ENCODE measurements around the gene PLAU.

The PLAU gene

DNA sequence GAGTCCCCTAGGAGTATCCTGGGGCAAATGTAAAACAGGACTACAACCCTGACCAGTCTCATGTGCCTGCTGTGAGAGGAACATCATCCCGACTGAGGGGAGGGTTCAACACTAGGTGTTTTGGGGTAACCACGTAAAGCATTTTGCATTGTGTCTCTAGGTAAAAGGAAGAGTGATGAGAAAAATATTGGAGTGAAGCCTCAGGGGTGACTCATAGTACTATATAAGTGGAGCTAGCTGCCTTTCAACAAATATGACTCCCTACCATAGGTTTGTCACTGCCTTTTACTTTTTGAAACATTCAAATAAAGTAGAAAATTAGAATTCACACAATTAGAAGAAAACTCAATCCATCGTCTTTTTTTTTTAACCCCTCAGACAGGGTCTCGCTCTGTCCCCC, 34.0 kb upstream of the PLAU start:
- Histone ChIP-seq H3K27ac (ENCODE audit: insufficient read depth, low read depth, low read length, poor library complexity, severe bottlenecking) (no peak overlapping the region), H3K27me3 (ENCODE audit: control insufficient read depth, insufficient read depth, low read length, poor library complexity, severe bottlenecking) (peaks cover 10% of the 10 kb centered on the region), H3K36me3 (ENCODE audit: control insufficient read depth, insufficient read depth, low read length) (peaks cover 1% of the 10 kb centered on the region), H3K4me3 (ENCODE audit: insufficient read depth, low read depth, low read length) (no peak overlapping the region), H3K9me3 (ENCODE audit: control insufficient read depth, low read length) (no peaks in the 10 kb centered on the region), H3K4me1 (ENCODE audit: control insufficient read depth, insufficient read depth, low read length) (peaks cover 9% of the 10 kb centered on the region)
- 89% methylated on average over 4 of the region's 4 CpGs for WGBS, 2 experiments

- Histone ChIP-seq H3K36me3 (ENCODE audit: control insufficient read depth, insufficient read depth, low read length) (no peaks in the 10 kb centered on the region), H3K9me3 (ENCODE audit: control insufficient read depth, low read length) (no peaks in the 10 kb centered on the region), H3K27me3 (ENCODE audit: control insufficient read depth, insufficient read depth, low read length, poor library complexity, severe bottlenecking) (peaks cover 10% of the 10 kb centered on the region), H3K27ac (ENCODE audit: insufficient read depth, low read depth, low read length, poor library complexity, severe bottlenecking) (no peak overlapping the region), H3K4me1 (ENCODE audit: control insufficient read depth, insufficient read depth, low read length) (peaks cover 8% of the 10 kb centered on the region), H3K4me3 (ENCODE audit: insufficient read depth, low read depth, low read length) (no peak overlapping the region)
- 85 to 89% methylated on average over 9 of the region's 9 CpGs for WGBS, 2 experiments
Measured at GRCh38 chr10:73877533-73878160, 33.3 kb upstream of the PLAU start.

GRCh38 chr10:73878365-73878764, 32.6 kb upstream of the PLAU start:
- Histone ChIP-seq H3K4me1 (ENCODE audit: control insufficient read depth, insufficient read depth, low read length) (peaks cover 1% of the 10 kb centered on the region), H3K27ac (ENCODE audit: insufficient read depth, low read depth, low read length, poor library complexity, severe bottlenecking) (no peak overlapping the region)
- 88 to 92% methylated on average over 1 of the region's 1 CpG for WGBS, 2 experiments

DNA sequence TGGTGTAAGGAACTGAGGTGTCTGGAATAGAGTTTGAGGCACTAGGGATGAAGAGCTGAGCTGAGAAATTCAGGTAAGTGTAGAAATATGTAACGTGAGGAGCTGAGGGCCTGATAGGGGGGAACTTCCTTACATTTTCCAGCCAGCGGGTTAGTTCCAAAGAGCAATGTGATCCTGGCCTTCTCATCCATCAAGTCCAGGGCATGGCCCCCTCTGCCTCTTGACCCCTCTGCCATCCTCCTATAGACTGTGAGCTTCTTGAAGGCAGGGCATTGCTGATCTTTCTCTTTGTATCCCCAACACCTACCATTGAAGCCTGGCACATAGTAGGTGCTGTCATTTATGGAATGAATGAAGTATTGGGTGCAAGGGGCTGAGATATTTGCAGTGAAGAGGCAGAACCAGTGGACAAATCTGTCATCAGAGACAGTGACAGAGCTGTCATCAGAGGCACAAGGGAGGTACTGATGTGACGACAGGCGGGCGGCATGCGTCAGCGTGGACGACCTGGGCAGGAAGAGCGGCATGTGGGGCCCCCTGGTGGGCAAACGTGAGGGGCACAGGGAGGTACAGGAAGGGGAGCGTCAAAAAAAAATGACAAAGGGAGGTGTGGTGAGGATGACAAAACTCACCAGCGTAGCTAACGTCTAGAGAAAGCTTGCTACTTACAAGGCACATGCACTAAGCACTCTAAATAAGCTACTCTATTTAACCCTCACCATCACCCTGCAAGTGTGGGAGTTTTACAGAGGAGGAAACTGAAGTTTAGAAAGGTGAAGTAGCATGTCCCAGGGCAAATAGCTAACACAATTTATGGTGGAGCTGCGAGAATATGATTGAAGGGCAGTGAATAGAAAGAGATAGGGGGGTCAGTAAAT, 31.4 kb upstream of the PLAU start:
- WGBS, 2 experiments = 25 to 29% methylated on average over 13 to 14 of the region's 14 CpGs
- Histone ChIP-seq H3K27me3 (ENCODE audit: control insufficient read depth, insufficient read depth, low read length, poor library complexity, severe bottlenecking) (peaks cover 10% of the 10 kb centered on the region), H3K36me3 (ENCODE audit: control insufficient read depth, insufficient read depth, low read length) (no peaks in the 10 kb centered on the region), H3K4me1 (ENCODE audit: control insufficient read depth, insufficient read depth, low read length) (no peaks in the 10 kb centered on the region), H3K4me3 (ENCODE audit: insufficient read depth, low read depth, low read length) (no peak overlapping the region), H3K9me3 (ENCODE audit: control insufficient read depth, low read length) (no peaks in the 10 kb centered on the region), H3K27ac (ENCODE audit: insufficient read depth, low read depth, low read length, poor library complexity, severe bottlenecking) (no peak overlapping the region)

More at GRCh38 chr10:73878365-73878764, 32.6 kb upstream of the PLAU start:
- peaks cover 10% of the 10 kb centered on the region for H3K27me3 ChIP-seq (ENCODE audit: control insufficient read depth, insufficient read depth, low read length, poor library complexity, severe bottlenecking)
- H3K36me3 ChIP-seq (ENCODE audit: control insufficient read depth, insufficient read depth, low read length) = no peaks in the 10 kb centered on the region
- H3K4me3 ChIP-seq (ENCODE audit: insufficient read depth, low read depth, low read length) = no peak overlapping the region
- no peaks in the 10 kb centered on the region for H3K9me3 ChIP-seq (ENCODE audit: control insufficient read depth, low read length)

- Histone ChIP-seq H3K36me3 (ENCODE audit: control insufficient read depth, insufficient read depth, low read length) (no peaks in the 10 kb centered on the region), H3K27ac (ENCODE audit: insufficient read depth, low read depth, low read length, poor library complexity, severe bottlenecking) (no peak overlapping the region), H3K4me1 (ENCODE audit: control insufficient read depth, insufficient read depth, low read length) (no peaks in the 10 kb centered on the region), H3K4me3 (ENCODE audit: insufficient read depth, low read depth, low read length) (no peak overlapping the region), H3K27me3 (ENCODE audit: control insufficient read depth, insufficient read depth, low read length, poor library complexity, severe bottlenecking) (no peaks in the 10 kb centered on the region), H3K9me3 (ENCODE audit: control insufficient read depth, low read length) (no peaks in the 10 kb centered on the region)
- 84 to 88% methylated on average over 3 of the region's 3 CpGs for WGBS, 2 experiments
Measured at GRCh38 chr10:73881221-73881919, 29.6 kb upstream of the PLAU start.

DNA sequence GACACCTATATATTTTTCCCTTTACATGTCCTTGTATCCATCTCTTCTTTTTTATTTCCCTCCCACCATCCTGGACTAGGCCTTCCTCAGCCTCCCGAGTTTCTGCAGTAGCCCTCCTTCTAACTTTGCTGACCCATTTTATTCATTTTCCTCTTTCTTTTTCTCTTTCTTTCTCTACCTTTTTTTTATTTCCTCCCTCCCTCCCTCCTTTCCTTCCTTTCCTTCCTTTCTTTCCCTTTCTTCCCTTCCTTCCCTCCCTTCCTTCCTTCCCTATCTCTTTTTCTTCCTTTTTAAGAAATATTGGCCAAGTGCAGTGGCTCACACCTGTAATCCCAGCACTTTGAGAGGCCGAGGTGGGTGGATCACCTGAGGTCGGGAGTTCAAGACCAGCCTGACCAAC, 26.9 kb upstream of the PLAU start:
- Histone ChIP-seq H3K36me3 (ENCODE audit: control insufficient read depth, insufficient read depth, low read length) (no peaks in the 10 kb centered on the region), H3K4me1 (ENCODE audit: control insufficient read depth, insufficient read depth, low read length) (no peaks in the 10 kb centered on the region), H3K27me3 (ENCODE audit: control insufficient read depth, insufficient read depth, low read length, poor library complexity, severe bottlenecking) (no peaks in the 10 kb centered on the region), H3K27ac (ENCODE audit: insufficient read depth, low read depth, low read length, poor library complexity, severe bottlenecking) (no peak overlapping the region), H3K4me3 (ENCODE audit: insufficient read depth, low read depth, low read length) (no peak overlapping the region), H3K9me3 (ENCODE audit: control insufficient read depth, low read length) (no peaks in the 10 kb centered on the region)
- WGBS, 2 experiments = 86 to 93% methylated on average over 3 of the region's 3 CpGs

GRCh38 chr10:73886085-73886529, 24.8 kb upstream of the PLAU start:
- no peak overlapping the region for H3K27ac ChIP-seq (ENCODE audit: insufficient read depth, low read depth, low read length, poor library complexity, severe bottlenecking)
- 10 to 12% methylated on average over 5 of the region's 5 CpGs for WGBS, 2 experiments
- H3K9me3 ChIP-seq (ENCODE audit: control insufficient read depth, low read length) = no peaks in the 10 kb centered on the region
- H3K36me3 ChIP-seq (ENCODE audit: control insufficient read depth, insufficient read depth, low read length) = no peaks in the 10 kb centered on the region
- H3K4me1 ChIP-seq (ENCODE audit: control insufficient read depth, insufficient read depth, low read length) = no peaks in the 10 kb centered on the region
- no peak overlapping the region for H3K4me3 ChIP-seq (ENCODE audit: insufficient read depth, low read depth, low read length)
- no peaks in the 10 kb centered on the region for H3K27me3 ChIP-seq (ENCODE audit: control insufficient read depth, insufficient read depth, low read length, poor library complexity, severe bottlenecking)

- no peak overlapping the region for H3K27ac ChIP-seq (ENCODE audit: insufficient read depth, low read depth, low read length, poor library complexity, severe bottlenecking)
- H3K9me3 ChIP-seq (ENCODE audit: control insufficient read depth, low read length) = no peaks in the 10 kb centered on the region
- H3K4me3 ChIP-seq (ENCODE audit: insufficient read depth, low read depth, low read length) = no peak overlapping the region
- no peaks in the 10 kb centered on the region for H3K4me1 ChIP-seq (ENCODE audit: control insufficient read depth, insufficient read depth, low read length)
- H3K27me3 ChIP-seq (ENCODE audit: control insufficient read depth, insufficient read depth, low read length, poor library complexity, severe bottlenecking) = no peaks in the 10 kb centered on the region
- WGBS, 2 experiments = 70 to 80% methylated on average over 4 of the region's 4 CpGs
- no peaks in the 10 kb centered on the region for H3K36me3 ChIP-seq (ENCODE audit: control insufficient read depth, insufficient read depth, low read length)
Measured at GRCh38 chr10:73886661-73887293, 24.2 kb upstream of the PLAU start.

DNA sequence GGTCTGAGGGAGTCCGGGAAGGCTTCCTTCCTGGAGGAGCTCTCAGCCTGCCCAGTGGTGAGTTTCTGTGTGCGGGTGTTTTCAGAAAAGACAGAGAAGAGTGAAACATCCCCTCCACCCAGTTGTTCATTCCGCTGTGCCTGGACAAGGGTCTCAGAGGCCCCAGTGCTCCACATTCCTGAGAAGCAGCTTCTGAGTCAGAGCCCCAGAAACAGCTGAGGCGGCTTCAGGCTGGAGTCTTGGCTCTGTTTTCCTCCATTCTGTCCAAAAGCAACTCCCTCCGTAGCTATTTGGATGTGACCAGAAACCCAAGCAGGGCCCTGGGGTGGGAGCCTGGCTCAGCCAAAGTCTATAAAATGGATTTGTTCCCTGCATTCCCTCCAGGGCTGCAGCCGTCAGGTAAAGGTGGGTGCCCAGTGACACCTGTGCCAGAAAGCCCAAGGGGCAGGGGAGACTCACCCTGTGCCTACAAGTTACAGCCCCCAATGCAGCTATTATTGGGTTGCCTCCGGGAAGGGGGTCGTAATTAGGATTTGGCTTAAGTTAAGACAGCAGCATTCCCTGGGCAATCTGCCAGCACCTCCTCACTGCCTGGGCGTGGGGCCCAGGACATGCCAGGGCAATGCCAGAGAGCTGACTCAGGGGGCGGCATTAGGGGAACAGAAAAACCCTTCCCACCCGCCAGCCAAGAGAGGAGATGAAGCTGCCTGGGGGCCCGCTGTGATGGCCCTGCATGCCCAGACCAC, 23.5 kb upstream of the PLAU start:
- Histone ChIP-seq H3K36me3 (ENCODE audit: control insufficient read depth, insufficient read depth, low read length) (no peaks in the 10 kb centered on the region), H3K27me3 (ENCODE audit: control insufficient read depth, insufficient read depth, low read length, poor library complexity, severe bottlenecking) (no peaks in the 10 kb centered on the region), H3K4me3 (ENCODE audit: insufficient read depth, low read depth, low read length) (no peak overlapping the region), H3K4me1 (ENCODE audit: control insufficient read depth, insufficient read depth, low read length) (no peaks in the 10 kb centered on the region), H3K27ac (ENCODE audit: insufficient read depth, low read depth, low read length, poor library complexity, severe bottlenecking) (no peak overlapping the region), H3K9me3 (ENCODE audit: control insufficient read depth, low read length) (no peaks in the 10 kb centered on the region)
- WGBS, 2 experiments = 85% methylated on average over 12 of the region's 12 CpGs

Measured in ectodermal cell (in vitro differentiated cells).